Middle frontal gyrus (tissue), 1 donor: ENCODE results near the gene TRMT112.
A peak's percentile ranks its signal among the peaks of the same experiment; 100 is the strongest.

Experiments used
- DNase-seq: peaks from one replicate; pipeline ENCODE4 v3.0.0-alpha.2; 2015; ENCODE audit warnings: low spot score; ENCODE audit errors: extremely low spot score

The TRMT112 gene

GRCh38 chr11:64317325-64317960 is at the start of gene TRMT112:
Gene TRMT112, minus strand, starts transcription at chr11:64317559. Its CDS starts 33 bp downstream, at chr11:64317526.
- peak; percentile 94 for DNase-seq

- no peak for DNase-seq
These were observed 49.4 kb upstream of the TRMT112 start for GRCh38 chr11:64366751-64367150.

DNA sequence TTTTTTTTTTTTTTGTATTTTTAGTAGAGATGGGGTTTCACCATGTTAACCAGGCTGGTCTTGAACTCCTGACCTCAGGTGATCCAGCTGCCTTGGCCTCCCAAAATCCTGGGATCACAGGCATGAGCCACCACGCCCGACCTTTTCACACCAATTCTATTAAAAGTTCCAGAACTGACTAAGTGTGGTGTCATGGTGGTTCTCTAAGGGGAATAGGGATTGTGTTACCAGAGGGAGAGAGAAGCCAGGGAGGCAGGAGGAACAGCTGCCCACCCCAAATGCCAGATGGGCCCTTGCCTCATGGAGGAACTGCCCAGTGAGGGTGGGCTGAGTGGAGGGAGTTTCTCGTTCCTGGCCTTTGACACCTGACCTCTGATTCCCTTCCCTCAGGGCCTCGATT is 47.6 kb upstream of the TRMT112 start:
- DNase-seq = no peak

GRCh38 chr11:64364435-64364834 is 47.1 kb upstream of the TRMT112 start:
- no peak for DNase-seq

- DNase-seq = no peak
These were observed 45.0 kb upstream of the TRMT112 start for GRCh38 chr11:64362339-64362738.

GRCh38 chr11:64361659-64362058 is 44.3 kb upstream of the TRMT112 start:
- no peak for DNase-seq

- no peak for DNase-seq
These were observed 43.1 kb upstream of the TRMT112 start for GRCh38 chr11:64360448-64360921.

GRCh38 chr11:64359712-64360445 is 42.5 kb upstream of the TRMT112 start:
- DNase-seq = peak; percentile 22

DNA sequence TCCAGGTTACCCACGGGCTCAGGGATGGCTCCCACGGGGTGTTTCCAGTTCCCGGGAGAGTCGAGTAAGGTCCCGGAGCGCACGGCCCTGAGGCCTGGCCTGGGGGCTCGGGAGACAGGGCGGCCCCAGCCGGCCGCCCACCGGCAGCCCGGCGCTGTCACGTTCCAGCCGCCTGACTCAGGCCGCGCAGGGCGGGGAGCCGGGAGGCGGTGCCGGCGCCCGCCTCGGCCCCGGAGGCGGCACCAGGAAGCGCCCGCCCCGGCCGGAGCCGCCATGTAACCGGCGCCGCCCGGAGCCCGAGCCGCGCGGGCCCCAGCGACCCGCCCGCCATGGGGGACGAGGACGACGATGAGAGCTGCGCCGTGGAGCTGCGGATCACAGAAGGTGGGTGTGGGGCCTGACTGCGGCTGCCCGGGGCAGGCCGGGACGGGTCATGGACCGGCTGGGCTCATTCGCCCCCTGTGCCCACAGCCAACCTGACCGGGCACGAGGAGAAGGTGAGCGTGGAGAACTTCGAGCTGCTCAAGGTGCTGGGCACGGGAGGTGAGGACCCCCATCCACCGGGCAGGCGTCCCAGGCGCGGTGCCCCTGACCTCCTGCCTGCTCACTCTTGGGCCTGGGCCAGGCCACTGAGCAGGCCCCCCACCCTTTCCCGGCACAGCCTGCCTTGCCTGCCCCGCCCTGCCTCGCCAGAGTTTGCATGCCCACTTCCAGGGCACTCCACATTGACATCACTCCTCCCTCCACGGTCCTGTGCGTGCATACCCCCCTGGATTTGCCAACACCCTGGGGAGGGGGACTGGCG is 41.8 kb upstream of the TRMT112 start, which contains the start of gene RPS6KA4:
Gene RPS6KA4, plus strand, starts transcription at position 256 of the 805 bp plus-strand sequence. Its CDS starts 74 bp downstream, at position 330.
- peak; percentile 40 for DNase-seq

DNA sequence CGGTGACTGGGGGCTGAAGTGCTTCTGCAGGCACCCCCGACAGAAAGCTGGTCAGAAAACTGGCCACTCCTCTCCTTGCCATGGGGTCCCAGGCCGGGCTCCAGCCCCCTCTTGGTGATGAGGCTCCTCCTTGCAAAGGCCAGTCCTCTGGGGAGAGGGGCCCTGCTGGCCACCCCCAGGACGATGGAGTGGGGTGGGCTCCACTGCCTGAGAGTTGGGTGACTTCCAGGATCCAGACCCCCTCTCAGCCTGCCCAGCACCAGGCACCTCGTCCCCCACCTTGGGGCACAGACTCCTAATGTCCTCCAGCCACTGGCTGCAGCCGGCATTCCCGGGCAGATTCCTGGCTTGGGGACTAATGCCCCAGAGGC is 41.2 kb upstream of the TRMT112 start:
- no peak for DNase-seq

GRCh38 chr11:64357904-64358535 is 40.7 kb upstream of the TRMT112 start:
- DNase-seq = no peak

- no peak for DNase-seq
These were observed 40.1 kb upstream of the TRMT112 start for GRCh38 chr11:64357446-64357845.

DNA sequence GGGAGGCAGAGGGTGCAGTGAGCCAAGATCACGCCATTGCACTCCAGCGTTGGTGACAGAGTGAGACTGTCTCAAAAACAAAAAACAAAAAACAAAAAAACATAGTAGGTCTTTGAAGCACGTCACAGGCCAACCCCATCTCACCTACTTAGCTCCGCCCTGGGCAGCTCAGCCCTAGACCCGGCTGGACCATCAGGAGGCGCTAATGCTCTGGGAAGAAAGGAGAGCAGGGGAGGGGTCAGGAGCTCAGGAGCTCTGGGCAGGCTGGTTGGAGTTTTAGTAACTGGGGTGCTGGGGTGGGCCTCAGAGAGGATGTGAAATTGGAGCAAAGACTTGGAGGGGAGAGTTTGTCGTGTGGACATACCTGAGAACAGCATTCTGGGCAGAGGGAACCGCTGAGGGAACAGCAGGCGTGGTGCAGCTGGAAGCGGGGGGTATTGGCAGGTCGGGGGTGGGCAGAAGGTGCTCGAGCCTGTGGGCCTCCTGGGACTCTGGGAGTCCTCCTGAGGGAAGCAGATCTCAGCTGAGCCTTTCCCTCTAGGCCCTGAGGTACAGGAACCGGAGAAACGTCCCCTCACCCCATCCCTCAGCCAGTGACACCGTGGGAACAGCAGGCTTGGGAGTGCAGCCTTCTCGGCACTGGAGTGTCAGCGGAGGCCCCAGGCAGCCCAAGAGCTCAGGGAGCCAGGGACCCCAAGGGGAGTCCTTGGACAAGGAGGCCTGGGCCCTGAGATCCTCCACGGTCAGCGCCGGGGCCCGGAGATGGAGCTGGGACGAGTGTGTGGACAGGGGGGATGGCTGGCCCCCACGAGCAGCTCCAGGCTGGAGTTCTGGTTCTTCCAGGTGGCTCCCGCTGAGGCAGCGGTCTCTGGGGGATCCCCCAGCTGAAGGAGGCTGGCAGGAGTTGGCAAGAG is 39.4 kb upstream of the TRMT112 start:
- no peak for DNase-seq

DNA sequence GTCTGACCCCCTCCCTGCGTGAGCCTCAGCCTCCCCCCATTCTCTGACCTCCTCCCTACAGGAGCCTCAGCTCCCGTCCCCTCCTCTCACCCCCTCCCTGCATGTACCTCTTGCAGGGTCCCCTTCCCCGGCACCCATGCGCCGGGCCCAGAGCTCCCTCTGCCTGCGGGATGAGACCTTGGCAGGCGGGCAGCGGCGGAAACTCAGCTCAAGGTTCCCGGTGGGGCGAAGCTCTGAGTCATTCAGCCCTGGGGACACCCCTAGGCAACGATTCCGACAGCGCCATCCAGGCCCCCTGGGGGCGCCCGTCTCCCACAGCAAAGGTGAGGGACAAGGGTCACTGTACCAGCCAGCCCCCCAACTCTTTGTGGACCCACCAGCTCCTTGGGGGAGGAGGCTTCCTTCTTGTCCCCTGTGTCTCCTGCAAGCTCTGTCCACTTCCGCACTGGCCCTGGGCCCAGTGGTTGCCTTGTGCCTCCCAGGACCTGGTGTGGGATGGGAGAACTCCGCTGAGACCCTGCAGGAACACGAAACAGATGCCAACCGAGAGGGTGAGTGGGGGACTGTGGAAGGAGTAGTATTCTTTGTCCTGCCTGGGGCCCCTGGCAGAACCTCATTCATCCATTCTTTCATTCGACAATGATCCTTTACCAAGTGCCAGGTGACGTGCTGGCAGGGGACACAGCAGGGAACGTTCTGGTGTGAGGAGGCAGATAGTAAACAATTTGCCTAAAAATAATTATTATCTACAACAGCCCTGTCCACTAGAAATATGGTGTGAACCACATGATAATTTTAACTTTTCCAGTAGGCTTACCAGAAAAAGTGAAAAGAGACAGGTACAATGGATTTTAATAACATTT is 38.0 kb upstream of the TRMT112 start:
- no peak for DNase-seq

GRCh38 chr11:64353715-64354506 is 36.6 kb upstream of the TRMT112 start:
- no peak for DNase-seq

- DNase-seq = no peak
These were observed 35.8 kb upstream of the TRMT112 start for GRCh38 chr11:64352995-64353714.

- no peak for DNase-seq
These were observed 35.0 kb upstream of the TRMT112 start for GRCh38 chr11:64352099-64352994.
